ENCODE measurements around the gene ILKAP.

DNA sequence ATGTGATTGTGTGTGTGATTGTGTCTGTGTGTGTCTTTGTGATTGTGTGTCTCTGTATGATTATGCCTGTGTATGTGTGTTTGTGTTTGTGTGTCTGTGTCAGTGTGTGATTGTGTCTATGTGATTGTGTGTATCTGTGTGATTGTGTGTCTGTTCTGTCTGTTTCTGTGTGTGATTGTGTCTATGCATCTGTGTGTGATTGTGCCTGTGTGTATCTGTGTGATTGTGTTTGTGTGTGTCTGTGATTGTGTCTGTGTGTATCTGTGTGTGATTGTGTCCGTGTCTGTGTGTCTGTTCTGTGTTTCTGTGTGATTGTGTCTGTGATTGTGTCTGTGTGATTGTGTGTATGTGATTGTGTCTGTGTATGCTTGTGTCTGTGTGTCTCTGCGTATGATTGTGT is 77.2 kb downstream of the ILKAP start:
- TF ChIP-seq CTCF (IDR thresholded peaks at IDR 0.05) (no peak), POLR2A (IDR thresholded peaks at IDR 0.05) (no peak)
